PFSK-1 (cell line): ENCODE data around the gene C5orf58.

Experiments
- FOXP2 ChIP-seq: optimal IDR thresholded peaks from 2 replicates; pipeline ENCODE3; 2011; ENCODE audit warnings: borderline replicate concordance, control low read depth, inconsistent platforms; ENCODE audit not compliant: insufficient read depth; ENCODE audit errors: extremely low read length, extremely low read depth
- POLR2AphosphoS5 ChIP-seq: IDR thresholded peaks from 2 replicates; pipeline ENCODE4 v1.6.1; 2012; ENCODE audit warnings: low read depth, mild to moderate bottlenecking, control low read depth, low read length, moderate library complexity
- REST ChIP-seq, 2 experiments: IDR thresholded peaks; 2 replicates each; pipeline versions ENCODE4 v1.6.1 to v1.8.0; 2011 to 2012; ENCODE audit warnings: low read depth in 2 of 2, low read length in 2 of 2, control low read depth in 1 of 2, inconsistent platforms in 1 of 2, mild to moderate bottlenecking in 1 of 2, moderate library complexity in 1 of 2; ENCODE audit not compliant: insufficient read depth in 1 of 2
- SIN3A ChIP-seq: IDR thresholded peaks from 2 replicates; pipeline ENCODE4 v1.6.1; 2012; ENCODE audit warnings: mild to moderate bottlenecking, low read length, moderate library complexity, borderline replicate concordance; ENCODE audit not compliant: insufficient read depth
- TAF1 ChIP-seq: IDR thresholded peaks from 2 replicates; pipeline ENCODE4 v1.6.1; 2012; ENCODE audit warnings: low read length, control low read depth, borderline replicate concordance; ENCODE audit not compliant: insufficient read depth

GRCh38 chr5:170186156-170186555, 46.6 kb upstream of the C5orf58 start:
- TF ChIP-seq POLR2AphosphoS5, result no peak
- no peak for TF ChIP-seq FOXP2
- no peak for TF ChIP-seq REST (IDR thresholded peaks at IDR 0.05; ENCODE audit: insufficient read depth in 1 of 2, low read depth in 2 of 2, low read length in 2 of 2)
- no peak for TF ChIP-seq TAF1
- no peak for TF ChIP-seq SIN3A
